Activated CD8-positive, alpha-beta memory T cell treated with anti-CD3 and anti-CD28 coated beads, Interleukin-2, amount 50 U/mL, for 4 hours (primary cell): Measurements from ENCODE around the gene MLLT3.

Source experiments
- DNase-seq: peaks from one replicate; pipeline ENCODE4 v3.0.0-alpha.2; 2020

MLLT3 gene

DNA sequence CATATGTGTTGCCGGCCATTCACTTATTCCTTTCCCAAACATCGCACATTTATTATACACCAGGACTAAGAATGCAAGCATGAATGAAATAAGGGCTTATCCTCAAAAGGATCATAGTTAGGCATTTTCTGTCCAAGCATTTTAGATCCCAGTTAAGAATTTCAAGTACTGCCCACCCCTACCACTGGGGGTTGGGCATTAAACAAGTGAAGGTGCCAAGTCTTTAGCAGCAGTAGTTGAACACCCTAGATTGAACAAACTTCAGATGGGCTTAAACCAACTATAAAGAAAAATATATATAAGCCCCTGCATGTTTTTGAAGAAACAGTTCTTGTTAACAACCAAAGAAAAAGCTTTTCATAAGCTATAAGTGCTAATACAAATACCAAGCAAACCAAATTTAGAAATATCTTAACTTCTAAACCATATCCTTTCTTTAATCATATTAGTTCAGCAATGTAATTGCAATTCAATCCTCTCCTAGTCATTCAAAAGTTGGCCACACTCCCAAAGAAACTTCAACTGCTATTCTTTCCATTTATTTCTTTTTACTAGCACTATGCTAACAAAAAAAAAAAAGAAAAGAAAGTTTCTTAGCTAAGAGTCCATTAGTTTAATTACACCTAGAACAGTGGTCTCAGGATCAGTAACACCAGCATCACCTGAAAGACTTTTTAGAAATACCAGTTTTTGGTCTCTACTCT lies 149.8 kb downstream of the MLLT3 start:
- no peak for DNase-seq

DNA sequence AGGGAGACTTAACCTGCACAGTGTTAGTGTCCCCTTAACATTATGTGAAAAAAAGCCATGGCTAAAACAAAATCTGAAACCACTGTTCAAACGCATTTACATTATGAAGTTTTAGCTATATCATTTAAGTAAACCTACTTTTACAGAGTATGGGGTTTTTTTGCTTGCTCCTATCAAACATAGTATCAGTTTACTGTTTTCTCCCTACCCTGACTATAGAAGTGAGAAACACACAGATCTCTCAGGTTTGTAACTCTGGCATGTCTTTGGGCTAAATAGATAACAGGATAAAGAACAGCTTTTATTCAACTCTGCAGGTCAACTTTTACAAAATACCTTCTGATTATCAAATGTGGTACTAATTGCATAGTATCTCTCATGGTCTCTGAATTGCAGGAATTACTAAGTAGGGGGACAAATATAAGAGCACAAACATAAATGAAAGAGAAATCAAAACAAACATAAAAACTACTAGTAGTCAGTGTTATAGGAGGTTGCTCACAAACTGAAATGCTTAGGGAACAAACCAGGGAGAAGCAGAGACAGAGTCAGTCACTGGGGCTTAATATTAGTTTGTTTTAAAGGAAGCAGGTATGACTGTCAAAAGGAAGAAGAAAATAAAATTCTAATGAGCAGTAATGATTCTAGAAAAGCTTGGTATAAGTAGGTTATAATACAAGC lies 155.8 kb downstream of the MLLT3 start:
- no peak for DNase-seq

- DNase-seq = no peak
These were observed 158.1 kb downstream of the MLLT3 start for GRCh38 chr9:20464242-20464641.

- no peak for DNase-seq
These were observed 158.5 kb downstream of the MLLT3 start for GRCh38 chr9:20463823-20464222.

DNA sequence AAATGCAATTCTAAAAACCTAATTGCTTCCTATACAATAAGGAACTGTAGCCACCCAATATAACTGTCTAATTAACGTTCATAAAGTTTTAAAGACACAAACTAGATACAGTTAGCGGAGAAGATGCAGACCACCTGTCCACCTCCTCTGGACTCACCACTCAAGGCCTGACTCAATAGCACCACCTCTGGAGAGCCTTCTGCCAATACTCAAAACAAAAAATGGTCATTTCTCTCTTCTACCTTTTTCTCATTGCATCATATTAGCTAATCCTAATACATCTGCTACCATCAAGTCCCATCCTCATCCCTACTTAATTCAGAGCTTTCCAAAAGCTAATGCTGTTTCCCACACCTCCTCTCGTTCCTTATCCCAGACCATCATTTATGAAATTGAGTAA lies 159.9 kb downstream of the MLLT3 start:
- no peak for DNase-seq

GRCh38 chr9:20447291-20447690 lies 175.0 kb downstream of the MLLT3 start:
- DNase-seq = no peak

DNA sequence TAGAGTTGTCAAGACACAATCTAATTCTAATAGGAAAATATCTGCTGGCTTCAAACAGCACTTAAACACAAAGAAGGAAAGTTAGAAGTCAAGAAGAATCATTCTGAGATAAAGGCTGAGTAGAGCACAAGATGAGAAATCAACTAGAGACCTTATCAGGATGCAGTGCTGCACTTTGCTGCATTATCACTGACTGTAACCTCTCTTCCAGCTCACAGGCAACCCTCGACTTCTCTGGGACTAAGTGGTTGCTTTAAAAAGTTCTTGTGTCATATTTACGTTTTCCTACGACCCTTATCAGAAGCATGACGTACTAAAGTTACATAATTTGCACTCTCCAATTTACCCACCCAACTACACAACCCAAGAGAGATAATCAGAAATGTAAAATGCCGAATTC lies 176.1 kb downstream of the MLLT3 start:
- no peak for DNase-seq

GRCh38 chr9:20442461-20443319 lies 179.6 kb downstream of the MLLT3 start:
- DNase-seq = no peak

- DNase-seq = no peak
These were observed 180.4 kb downstream of the MLLT3 start for GRCh38 chr9:20441711-20442423.

DNA sequence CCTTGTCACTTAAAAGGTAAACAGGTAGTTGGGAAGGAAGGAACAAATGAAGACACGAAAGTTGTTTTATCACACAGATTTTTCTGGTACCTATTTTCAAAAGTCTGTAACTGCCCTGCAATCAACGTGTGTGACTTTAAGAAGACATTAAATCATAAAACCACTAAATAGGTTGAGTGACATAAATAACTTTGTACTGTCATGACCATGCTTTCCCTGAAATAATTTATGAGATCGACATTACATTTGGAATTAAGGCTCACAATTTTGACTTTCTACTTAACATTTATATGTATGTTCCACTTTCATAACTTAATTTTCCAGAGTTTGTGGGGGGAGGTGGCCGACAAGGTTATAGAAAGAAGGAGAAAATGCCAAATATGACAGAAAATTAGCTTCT lies 181.1 kb downstream of the MLLT3 start:
- DNase-seq = no peak

DNA sequence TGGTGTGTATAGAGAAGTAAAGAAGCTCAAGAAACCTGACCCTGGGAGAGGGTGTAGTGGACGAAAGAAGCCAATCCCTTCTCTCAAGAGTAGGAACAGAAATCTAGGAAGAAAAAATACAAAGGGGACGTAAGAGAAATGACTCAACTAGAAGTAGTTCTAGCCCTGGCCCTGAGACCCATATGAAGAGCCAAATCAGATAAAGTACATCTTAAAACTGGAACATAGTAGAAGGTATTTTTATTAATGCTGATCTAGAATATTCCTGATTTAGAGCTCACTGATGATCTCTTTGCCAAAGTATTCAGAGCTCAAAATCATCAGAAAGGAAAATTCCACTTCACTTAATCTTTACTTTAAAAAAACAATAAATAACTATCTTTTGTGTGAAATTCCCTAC lies 184.8 kb downstream of the MLLT3 start:
- DNase-seq = no peak

- DNase-seq = no peak
These were observed 185.7 kb downstream of the MLLT3 start for GRCh38 chr9:20436476-20437195.

DNA sequence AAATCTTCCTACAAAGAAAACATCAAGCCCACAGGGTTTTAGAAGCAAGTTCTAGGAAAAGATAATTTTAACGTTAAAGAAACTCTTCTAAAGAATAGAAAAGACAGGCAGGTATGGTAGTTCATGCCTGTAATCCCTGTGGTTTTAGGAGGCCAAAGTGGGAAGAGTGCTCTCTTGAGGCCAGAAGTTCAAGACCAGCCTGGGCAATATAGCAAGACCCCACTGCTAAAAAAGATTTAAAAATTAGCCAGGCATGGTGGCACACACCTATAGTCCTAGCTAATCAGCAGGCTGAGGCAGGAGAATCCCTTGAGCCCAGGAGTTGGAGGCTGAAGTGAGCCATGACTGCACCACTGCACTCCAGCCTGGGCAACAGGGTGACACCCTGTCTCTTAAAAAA lies 193.3 kb downstream of the MLLT3 start:
- DNase-seq = no peak

DNA sequence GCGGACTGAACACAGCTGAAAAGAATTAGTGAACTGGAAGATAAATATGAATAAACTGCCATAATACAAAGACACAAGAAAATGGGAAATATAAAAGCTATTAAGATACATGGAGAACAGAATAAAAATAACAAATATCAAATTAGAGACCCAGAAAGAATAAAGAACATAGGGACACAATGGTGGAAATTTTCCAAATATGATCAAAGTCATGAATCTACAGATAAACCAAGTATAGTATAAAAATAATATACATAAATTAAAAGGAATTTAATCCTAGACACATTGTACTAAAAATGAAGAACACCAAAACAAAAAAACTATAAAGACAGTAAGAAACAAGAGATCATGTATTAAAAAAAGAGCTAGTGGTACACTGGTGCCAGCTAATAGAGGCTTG lies 194.9 kb downstream of the MLLT3 start:
- DNase-seq = no peak

- DNase-seq = no peak
These were observed 196.3 kb downstream of the MLLT3 start for GRCh38 chr9:20426019-20426418.

GRCh38 chr9:20419533-20419932 lies 202.8 kb downstream of the MLLT3 start:
- DNase-seq = no peak

DNA sequence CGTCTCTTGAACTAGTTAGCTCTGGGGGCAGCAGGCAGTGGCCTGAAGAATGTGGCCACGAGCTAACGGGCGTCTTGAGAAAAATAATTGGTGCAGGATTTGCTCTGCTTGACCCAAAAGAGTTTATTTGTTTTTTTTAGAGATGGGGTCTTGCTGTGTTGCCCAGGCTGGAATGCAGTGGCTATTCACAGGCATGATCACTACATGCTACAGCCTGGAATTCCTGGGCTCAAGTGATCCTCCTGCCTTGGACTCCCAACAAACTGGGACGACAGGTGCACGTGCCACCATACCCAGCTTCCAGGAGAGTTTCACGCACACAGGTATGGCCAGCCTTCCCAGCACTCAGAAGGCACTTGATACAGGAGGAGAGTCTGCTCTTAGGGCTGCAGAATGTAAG lies 203.8 kb downstream of the MLLT3 start:
- no peak for DNase-seq

GRCh38 chr9:20417373-20418080 lies 204.8 kb downstream of the MLLT3 start:
- DNase-seq = no peak

DNA sequence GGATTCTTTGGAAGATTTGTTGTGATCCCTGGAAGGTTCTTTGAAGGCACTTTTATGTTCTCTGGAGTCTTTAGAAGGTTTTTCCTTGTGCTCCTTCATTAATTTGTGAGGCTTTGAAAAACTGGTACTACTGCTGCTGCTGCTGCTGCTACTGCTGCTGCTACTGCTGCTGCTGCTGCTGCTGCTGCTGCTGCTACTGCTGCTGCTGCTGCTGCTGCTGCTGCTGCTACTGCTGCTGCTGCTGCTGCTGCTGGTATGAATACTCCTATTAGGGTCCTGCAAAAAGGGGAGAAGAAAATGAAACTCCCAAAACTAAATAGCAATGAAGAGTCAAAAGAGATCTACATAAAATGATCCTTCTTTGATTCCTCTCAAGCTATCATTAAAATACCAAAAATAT lies 208.1 kb downstream of the MLLT3 start:
- DNase-seq = no peak

DNA sequence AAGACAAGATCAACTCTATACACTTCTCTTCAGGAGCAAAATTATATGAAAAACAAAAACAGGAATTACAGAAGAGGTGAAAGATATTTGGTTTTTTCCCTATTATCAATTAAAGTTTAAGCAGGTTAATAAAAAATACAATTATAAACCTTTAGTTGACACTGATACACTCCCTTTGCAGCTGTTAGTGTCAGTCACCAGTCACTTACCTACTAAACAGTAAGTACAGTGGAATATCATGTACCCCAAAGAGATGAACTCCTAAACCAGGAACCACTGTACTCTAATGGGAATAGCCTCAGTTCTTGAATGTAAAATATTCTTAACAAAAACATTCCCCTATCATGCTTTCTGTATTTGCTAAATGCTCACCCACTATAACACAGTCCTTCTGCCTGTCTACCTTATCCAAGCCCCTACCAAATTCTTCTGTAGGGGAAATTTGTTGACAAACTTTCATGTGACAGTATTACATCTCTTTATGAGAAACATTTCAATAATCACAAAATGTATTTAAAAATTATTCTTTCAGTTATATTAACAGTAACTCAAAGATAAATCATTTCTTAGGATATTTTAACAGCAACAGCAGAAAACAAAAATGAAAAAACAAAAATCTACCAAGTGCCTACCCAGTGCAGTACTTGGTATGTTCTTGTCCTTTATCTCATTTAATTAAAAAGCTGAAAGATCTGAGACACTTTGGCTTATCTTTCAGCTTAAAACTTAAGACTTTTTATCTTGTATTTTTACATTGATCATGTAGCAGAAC lies 212.8 kb downstream of the MLLT3 start:
- DNase-seq = no peak

- DNase-seq = no peak
These were observed 213.8 kb downstream of the MLLT3 start for GRCh38 chr9:20408513-20408912.
